ENCODE measurements around the gene AGBL1.

The AGBL1 gene

GRCh38 chr15:86221119-86221518 lies 141.4 kb downstream of the AGBL1 start:
- DNase-seq (ENCODE audit: insufficient read length) (no peak), FAIRE-seq (no peak)
- TF ChIP-seq POLR2AphosphoS5 (IDR thresholded peaks at IDR 0.05; ENCODE audit: low read depth, low read length) (no peak), TAF1 (IDR thresholded peaks at IDR 0.05; ENCODE audit: borderline replicate concordance, low read depth, low read length) (no peak), POLR2A (IDR thresholded peaks at IDR 0.05; ENCODE audit: low read depth, low read length) (no peak)

- DNase-seq (ENCODE audit: insufficient read length): no peak
- no peak for FAIRE-seq
- TF ChIP-seq POLR2AphosphoS5 (IDR thresholded peaks at IDR 0.05; ENCODE audit: low read depth, low read length) (no peak), TAF1 (IDR thresholded peaks at IDR 0.05; ENCODE audit: borderline replicate concordance, low read depth, low read length) (no peak), POLR2A (IDR thresholded peaks at IDR 0.05; ENCODE audit: low read depth, low read length) (no peak)
Observed at GRCh38 chr15:86229306-86229705, 149.6 kb downstream of the AGBL1 start.

DNA sequence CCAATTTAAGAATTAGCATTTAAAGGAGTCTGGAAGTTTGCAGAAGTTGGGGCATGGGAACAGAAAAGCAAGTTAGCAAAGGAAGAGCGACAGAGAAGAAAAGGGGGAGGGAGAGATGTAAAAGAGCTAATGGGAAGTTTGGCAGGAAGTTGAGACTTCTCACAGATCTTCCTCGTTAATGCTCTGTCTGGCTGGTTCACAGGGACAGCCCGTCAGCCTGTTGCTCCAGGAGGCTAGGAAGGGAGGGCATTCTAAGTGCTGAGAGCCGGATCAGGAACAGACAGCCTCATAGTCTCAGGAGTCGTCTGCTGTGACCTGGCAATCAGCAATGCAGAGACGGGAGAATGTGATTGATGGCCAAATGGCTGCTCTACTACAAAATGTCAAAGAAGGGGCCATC lies 150.3 kb downstream of the AGBL1 start:
- DNase-seq (ENCODE audit: insufficient read length): no peak
- FAIRE-seq: no peak
- no peak for TF ChIP-seq POLR2AphosphoS5 (IDR thresholded peaks at IDR 0.05; ENCODE audit: low read depth, low read length)
- no peak for TF ChIP-seq TAF1 (IDR thresholded peaks at IDR 0.05; ENCODE audit: borderline replicate concordance, low read depth, low read length)
- no peak for TF ChIP-seq POLR2A (IDR thresholded peaks at IDR 0.05; ENCODE audit: low read depth, low read length)

DNA sequence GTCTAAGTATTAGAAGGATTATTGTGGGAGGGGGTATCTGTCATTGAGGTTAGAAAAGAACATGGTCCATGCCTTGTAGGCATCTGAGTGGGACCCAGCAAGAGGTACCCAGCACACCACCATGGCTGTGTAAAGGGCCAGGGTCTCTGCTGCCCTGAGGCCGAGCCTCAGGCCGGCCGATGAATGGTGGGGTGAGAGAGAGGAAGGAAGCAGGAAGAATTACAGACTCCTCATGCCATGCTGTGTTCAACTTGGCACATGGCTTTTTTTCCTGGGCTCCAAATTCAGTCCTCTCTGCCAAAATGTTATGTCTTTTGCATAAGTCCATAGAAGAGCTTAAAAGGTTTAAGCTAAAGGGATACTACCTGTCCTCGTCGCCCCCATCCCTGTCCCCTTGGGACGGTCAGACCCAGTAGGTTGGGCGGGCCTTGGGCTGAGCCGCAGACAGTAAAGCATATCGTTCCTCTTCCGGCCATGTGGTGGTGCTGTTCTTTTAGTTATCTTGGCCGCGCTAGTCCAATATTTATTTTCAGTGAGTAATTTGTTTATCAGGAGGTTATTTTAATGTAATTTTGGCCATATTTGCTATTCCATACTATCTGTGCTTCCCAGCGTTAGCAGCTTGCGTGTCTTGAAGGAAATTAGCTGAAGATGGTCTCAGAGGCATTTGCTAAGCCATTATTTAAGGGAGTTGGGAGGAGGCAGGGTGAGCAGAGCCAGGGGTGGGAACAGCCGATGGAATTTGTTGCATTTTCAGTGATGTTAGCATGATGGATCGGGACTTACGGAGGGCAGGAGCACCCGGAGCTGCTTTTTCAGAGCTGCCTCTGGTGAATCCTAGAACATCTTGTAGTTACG lies 152.4 kb downstream of the AGBL1 start:
- no peak for TF ChIP-seq POLR2A (IDR thresholded peaks at IDR 0.05; ENCODE audit: low read depth, low read length)
- no peak for TF ChIP-seq POLR2AphosphoS5 (IDR thresholded peaks at IDR 0.05; ENCODE audit: low read depth, low read length)
- TF ChIP-seq TAF1 (IDR thresholded peaks at IDR 0.05; ENCODE audit: borderline replicate concordance, low read depth, low read length): no peak
- FAIRE-seq (no peak), DNase-seq (ENCODE audit: insufficient read length) (no peak)

DNA sequence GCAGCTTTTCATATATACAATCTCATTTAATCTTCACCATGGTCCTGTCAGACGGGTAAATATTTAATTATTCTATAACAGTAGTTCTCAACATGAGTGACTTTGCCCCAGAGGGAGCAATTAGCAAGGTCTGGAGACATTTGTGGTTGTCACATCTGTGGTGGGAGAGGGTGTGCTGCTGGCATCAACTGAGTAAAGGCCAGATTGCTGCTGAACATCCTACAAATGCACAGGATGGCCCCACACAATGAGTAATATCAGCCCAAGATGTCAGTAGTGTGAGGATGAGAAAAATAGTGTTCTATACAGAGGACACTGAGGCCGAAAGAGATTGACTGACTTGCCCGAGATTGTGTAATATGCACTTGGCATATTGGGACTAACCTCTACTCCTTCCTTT lies 156.0 kb downstream of the AGBL1 start:
- TF ChIP-seq TAF1 (IDR thresholded peaks at IDR 0.05; ENCODE audit: borderline replicate concordance, low read depth, low read length): no peak
- no peak for TF ChIP-seq POLR2A (IDR thresholded peaks at IDR 0.05; ENCODE audit: low read depth, low read length)
- TF ChIP-seq POLR2AphosphoS5 (IDR thresholded peaks at IDR 0.05; ENCODE audit: low read depth, low read length): no peak
- FAIRE-seq: no peak

GRCh38 chr15:86236356-86237110 lies 156.9 kb downstream of the AGBL1 start:
- no peak for FAIRE-seq
- TF ChIP-seq POLR2A (IDR thresholded peaks at IDR 0.05; ENCODE audit: low read depth, low read length): no peak
- no peak for TF ChIP-seq POLR2AphosphoS5 (IDR thresholded peaks at IDR 0.05; ENCODE audit: low read depth, low read length)
- TF ChIP-seq TAF1 (IDR thresholded peaks at IDR 0.05; ENCODE audit: borderline replicate concordance, low read depth, low read length): no peak
- DNase-seq (ENCODE audit: insufficient read length): no peak

More for the DNA sequence above, 156.0 kb downstream of the AGBL1 start:
- no peak for DNase-seq (ENCODE audit: insufficient read length)

DNA sequence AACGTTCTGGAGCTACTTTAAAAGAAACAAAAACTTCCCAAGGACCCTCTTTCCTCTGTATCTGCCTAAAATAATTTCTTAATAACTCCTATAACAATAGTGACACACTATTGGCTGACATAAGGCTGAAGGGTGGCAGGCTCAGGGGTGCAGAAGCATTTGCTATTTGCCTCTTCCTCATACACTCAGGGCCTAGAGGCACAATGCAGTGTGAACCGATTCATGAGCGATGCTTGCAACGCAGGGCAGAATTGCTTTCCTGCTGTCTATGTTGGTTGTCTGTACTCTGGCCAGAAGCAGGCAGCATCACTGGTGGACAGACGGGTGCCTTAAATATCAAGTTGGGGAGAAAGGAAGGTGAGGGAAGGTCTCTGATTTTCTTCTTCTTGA lies 157.4 kb downstream of the AGBL1 start:
- FAIRE-seq (no peak), DNase-seq (ENCODE audit: insufficient read length) (no peak)
- TF ChIP-seq POLR2AphosphoS5 (IDR thresholded peaks at IDR 0.05; ENCODE audit: low read depth, low read length) (no peak), POLR2A (IDR thresholded peaks at IDR 0.05; ENCODE audit: low read depth, low read length) (no peak), TAF1 (IDR thresholded peaks at IDR 0.05; ENCODE audit: borderline replicate concordance, low read depth, low read length) (no peak)

GRCh38 chr15:86247249-86247955 lies 167.7 kb downstream of the AGBL1 start:
- TF ChIP-seq POLR2AphosphoS5 (IDR thresholded peaks at IDR 0.05; ENCODE audit: low read depth, low read length) (no peak), TAF1 (IDR thresholded peaks at IDR 0.05; ENCODE audit: borderline replicate concordance, low read depth, low read length) (no peak), POLR2A (IDR thresholded peaks at IDR 0.05; ENCODE audit: low read depth, low read length) (no peak)
- no peak for DNase-seq (ENCODE audit: insufficient read length)
- FAIRE-seq: no peak

DNA sequence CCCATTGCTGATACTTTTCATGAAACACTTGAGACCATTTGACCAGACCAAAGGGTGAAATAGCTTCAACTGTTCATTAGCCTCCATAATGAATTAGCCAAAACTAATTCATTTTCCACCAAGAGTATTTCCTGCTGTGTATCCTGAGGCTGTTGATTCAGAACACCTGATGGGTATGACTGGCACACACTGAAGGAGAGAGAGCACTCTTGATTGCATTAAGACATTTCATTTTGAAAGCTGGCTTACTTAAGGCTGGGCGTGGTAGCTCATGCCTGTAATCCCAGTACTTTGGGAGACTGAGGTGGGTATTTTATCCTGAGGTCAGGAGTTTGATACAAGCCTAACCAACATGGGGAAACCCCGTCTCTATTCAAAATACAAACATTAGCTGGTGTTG lies 175.6 kb downstream of the AGBL1 start:
- TF ChIP-seq POLR2AphosphoS5 (IDR thresholded peaks at IDR 0.05; ENCODE audit: low read depth, low read length): no peak
- no peak for FAIRE-seq
- no peak for DNase-seq (ENCODE audit: insufficient read length)

GRCh38 chr15:86256628-86257027 lies 177.0 kb downstream of the AGBL1 start:
- no peak for TF ChIP-seq POLR2A (IDR thresholded peaks at IDR 0.05; ENCODE audit: low read depth, low read length)
- TF ChIP-seq TAF1 (IDR thresholded peaks at IDR 0.05; ENCODE audit: borderline replicate concordance, low read depth, low read length): no peak
- no peak for TF ChIP-seq POLR2AphosphoS5 (IDR thresholded peaks at IDR 0.05; ENCODE audit: low read depth, low read length)
- DNase-seq (ENCODE audit: insufficient read length) (no peak), FAIRE-seq (no peak)

GRCh38 chr15:86259589-86259988 lies 179.9 kb downstream of the AGBL1 start:
- FAIRE-seq (no peak), DNase-seq (ENCODE audit: insufficient read length) (no peak)
- TF ChIP-seq POLR2A (IDR thresholded peaks at IDR 0.05; ENCODE audit: low read depth, low read length) (no peak), POLR2AphosphoS5 (IDR thresholded peaks at IDR 0.05; ENCODE audit: low read depth, low read length) (no peak), TAF1 (IDR thresholded peaks at IDR 0.05; ENCODE audit: borderline replicate concordance, low read depth, low read length) (no peak)

Data from GM12892 (cell line).